Subcutaneous abdominal adipose tissue (tissue), 5 donors: ENCODE measurements around the gene ANO8.

Source experiments
- H3K27ac ChIP-seq: one replicate; pipeline ENCODE4 v1.7.0; 2013; ENCODE audit warnings: low read depth, mild to moderate bottlenecking, inconsistent platforms, low read length, moderate library complexity
- H3K27me3 ChIP-seq, 5 donors: one replicate each; pipeline ENCODE4 v1.7.0; 2013; ENCODE audit warnings: low read length in 5 of 5, inconsistent platforms in 1 of 5; ENCODE audit not compliant: control insufficient read depth in 5 of 5, insufficient read depth in 4 of 5
- H3K36me3 ChIP-seq, 5 donors: one replicate each; pipeline ENCODE4 v1.7.0; 2013; ENCODE audit warnings: low read length in 5 of 5; ENCODE audit not compliant: control insufficient read depth in 5 of 5, insufficient read depth in 5 of 5
- H3K4me1 ChIP-seq, 5 donors: one replicate each; pipeline ENCODE4 v1.7.0; 2013; ENCODE audit warnings: low read length in 5 of 5, mild to moderate bottlenecking in 3 of 5, moderate library complexity in 1 of 5; ENCODE audit not compliant: control insufficient read depth in 5 of 5, insufficient read depth in 5 of 5
- H3K4me3 ChIP-seq, 5 donors: one replicate each; pipeline ENCODE4 v1.7.0; 2013; ENCODE audit warnings: low read length in 5 of 5, low read depth in 1 of 5
- H3K9ac ChIP-seq, 5 donors: one replicate each; pipeline ENCODE4 v1.7.0; 2013; ENCODE audit warnings: low read length in 5 of 5, mild to moderate bottlenecking in 4 of 5, moderate library complexity in 3 of 5
- H3K9me3 ChIP-seq, 5 donors: one replicate each; pipeline ENCODE4 v1.7.0; 2013; ENCODE audit warnings: low read length in 5 of 5; ENCODE audit not compliant: control insufficient read depth in 5 of 5
- donor health status: healthy.
- donor health status: healthy.
- donor health status: healthy.
- donor health status: healthy.
- donor health status: healthy.

Gene ANO8

DNA sequence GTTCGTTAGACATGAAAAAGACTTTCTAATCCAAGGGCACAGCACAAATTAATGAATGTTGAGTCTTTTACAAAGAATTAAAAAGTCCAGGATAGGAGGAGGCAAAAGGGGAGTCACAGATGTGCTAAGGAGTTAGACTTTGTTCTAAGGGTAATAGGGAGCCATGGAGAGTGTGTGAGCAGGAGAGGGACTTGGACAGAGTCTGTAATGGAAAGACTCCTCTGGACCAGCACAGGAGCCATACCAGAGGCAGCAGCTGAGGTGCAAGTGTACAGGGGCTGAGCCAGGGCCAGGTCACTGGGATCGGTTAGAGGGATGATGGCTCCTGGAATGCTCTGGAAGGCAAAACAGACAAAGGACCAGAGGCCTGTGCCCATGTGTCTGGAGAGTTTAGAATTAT is 13.2 kb upstream of the ANO8 start:
- peak overlapping the region; percentile 62 for H3K27ac ChIP-seq
- peak overlapping the region in 1 of 5 donors; percentile 12 for H3K9ac ChIP-seq
- H3K4me3 ChIP-seq = no peak overlapping the region
- H3K36me3 ChIP-seq = peaks cover 0 to 4% (median 0%) of the 10 kb centered on the region in 5 donors
- H3K27me3 ChIP-seq = peaks cover 0 to 21% (median 6%) of the 10 kb centered on the region in 5 donors
- peaks cover 5 to 58% (median 27%) of the 10 kb centered on the region in 5 donors for H3K4me1 ChIP-seq
- H3K9me3 ChIP-seq = no peaks in the 10 kb centered on the region

GRCh38 chr19:17347361-17347760 is 12.7 kb upstream of the ANO8 start:
- H3K36me3 ChIP-seq = peaks cover 0 to 4% (median 0%) of the 10 kb centered on the region in 5 donors
- peaks cover 0 to 21% (median 6%) of the 10 kb centered on the region in 5 donors for H3K27me3 ChIP-seq
- H3K9ac ChIP-seq = peak overlapping the region in 1 of 5 donors; percentile 12
- peak overlapping the region; percentile 62 for H3K27ac ChIP-seq
- no peaks in the 10 kb centered on the region for H3K9me3 ChIP-seq
- H3K4me3 ChIP-seq = no peak overlapping the region
- H3K4me1 ChIP-seq = peaks cover 4 to 53% (median 25%) of the 10 kb centered on the region in 5 donors

DNA sequence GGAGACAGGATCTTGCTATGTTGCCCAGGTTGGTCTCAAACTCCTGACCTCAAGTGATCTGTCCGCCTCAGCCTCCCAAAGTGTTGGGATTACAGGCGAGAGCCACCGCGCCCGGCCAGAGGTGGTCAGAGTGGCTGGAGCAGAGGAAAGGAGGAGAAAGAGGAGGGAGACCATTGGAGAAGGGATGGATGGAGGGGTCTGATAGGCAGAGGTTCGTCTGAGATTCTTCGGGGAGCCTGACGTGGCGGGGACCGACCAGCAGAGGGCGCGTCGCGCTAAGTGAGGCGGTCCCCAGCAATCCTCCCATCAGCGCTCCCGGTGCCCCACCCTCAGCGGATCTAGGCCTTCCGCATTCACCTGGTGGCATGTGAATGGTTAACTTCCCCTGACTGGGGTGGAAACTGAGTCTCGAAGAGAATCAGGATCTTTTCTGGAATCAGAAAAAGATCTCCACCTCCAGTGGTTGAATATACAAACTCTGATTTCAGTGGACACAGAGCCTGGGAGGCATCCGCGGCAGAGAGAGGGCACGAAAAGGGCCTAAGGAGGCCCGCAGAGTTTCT is 11.5 kb upstream of the ANO8 start:
- no peak overlapping the region for H3K4me3 ChIP-seq
- no peaks in the 10 kb centered on the region for H3K9me3 ChIP-seq
- no peak overlapping the region for H3K27ac ChIP-seq
- peaks cover 0 to 14% (median 6%) of the 10 kb centered on the region in 5 donors for H3K27me3 ChIP-seq
- peaks cover 4 to 42% (median 25%) of the 10 kb centered on the region in 5 donors for H3K4me1 ChIP-seq
- peaks cover 0 to 10% (median 3%) of the 10 kb centered on the region in 5 donors for H3K36me3 ChIP-seq
- no peak overlapping the region for H3K9ac ChIP-seq

GRCh38 chr19:17341845-17342244 is 7.2 kb upstream of the ANO8 start:
- H3K27ac ChIP-seq = no peak overlapping the region
- no peaks in the 10 kb centered on the region for H3K27me3 ChIP-seq
- H3K9me3 ChIP-seq = no peaks in the 10 kb centered on the region
- H3K4me1 ChIP-seq = peaks cover 0 to 28% (median 19%) of the 10 kb centered on the region in 5 donors
- no peak overlapping the region for H3K9ac ChIP-seq
- peaks cover 0 to 17% (median 5%) of the 10 kb centered on the region in 5 donors for H3K36me3 ChIP-seq
- no peak overlapping the region for H3K4me3 ChIP-seq

GRCh38 chr19:17341386-17341785 is 6.7 kb upstream of the ANO8 start:
- Histone ChIP-seq H3K36me3 (peaks cover 0 to 17% (median 5%) of the 10 kb centered on the region in 5 donors), H3K4me1 (peaks cover 0 to 27% (median 20%) of the 10 kb centered on the region in 5 donors), H3K4me3 (no peak overlapping the region), H3K27ac (no peak overlapping the region), H3K9ac (no peak overlapping the region), H3K9me3 (no peaks in the 10 kb centered on the region), H3K27me3 (no peaks in the 10 kb centered on the region)

DNA sequence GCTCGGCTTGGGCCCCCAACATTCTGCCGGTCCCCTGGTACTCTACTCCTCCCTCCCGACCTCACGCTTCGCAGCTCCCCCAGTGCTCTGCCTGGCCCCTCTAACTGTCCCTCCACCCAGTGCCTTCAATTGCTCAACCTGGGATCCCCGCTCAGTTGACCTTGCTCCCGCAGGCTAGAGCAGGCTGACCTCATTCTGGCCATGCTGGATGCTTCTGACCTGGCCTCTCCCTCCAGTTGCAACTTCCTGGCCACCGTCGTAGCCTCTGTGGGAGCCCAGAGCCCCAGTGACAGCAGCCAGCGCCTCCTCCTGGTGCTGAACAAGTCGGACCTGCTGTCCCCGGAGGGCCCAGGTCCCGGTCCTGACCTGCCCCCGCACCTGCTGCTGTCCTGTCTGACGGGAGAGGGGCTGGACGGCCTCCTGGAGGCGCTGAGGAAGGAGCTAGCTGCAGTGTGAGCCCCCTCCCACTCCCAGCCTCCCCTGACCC is 6.3 kb upstream of the ANO8 start:
- no peaks in the 10 kb centered on the region for H3K9me3 ChIP-seq
- H3K4me3 ChIP-seq = no peak overlapping the region
- no peak overlapping the region for H3K27ac ChIP-seq
- peaks cover 0 to 27% (median 20%) of the 10 kb centered on the region in 5 donors for H3K4me1 ChIP-seq
- peaks cover 0 to 17% (median 5%) of the 10 kb centered on the region in 5 donors for H3K36me3 ChIP-seq
- no peak overlapping the region for H3K9ac ChIP-seq
- H3K27me3 ChIP-seq = no peaks in the 10 kb centered on the region

- H3K27me3 ChIP-seq = no peaks in the 10 kb centered on the region
- H3K9me3 ChIP-seq = no peaks in the 10 kb centered on the region
- H3K4me3 ChIP-seq = no peak overlapping the region
- H3K9ac ChIP-seq = no peak overlapping the region
- no peak overlapping the region for H3K27ac ChIP-seq
- H3K36me3 ChIP-seq = peaks cover 0 to 17% (median 5%) of the 10 kb centered on the region in 5 donors
- peaks cover 0 to 32% (median 24%) of the 10 kb centered on the region in 5 donors for H3K4me1 ChIP-seq
These were observed 5.7 kb upstream of the ANO8 start for GRCh38 chr19:17340302-17340870.

DNA sequence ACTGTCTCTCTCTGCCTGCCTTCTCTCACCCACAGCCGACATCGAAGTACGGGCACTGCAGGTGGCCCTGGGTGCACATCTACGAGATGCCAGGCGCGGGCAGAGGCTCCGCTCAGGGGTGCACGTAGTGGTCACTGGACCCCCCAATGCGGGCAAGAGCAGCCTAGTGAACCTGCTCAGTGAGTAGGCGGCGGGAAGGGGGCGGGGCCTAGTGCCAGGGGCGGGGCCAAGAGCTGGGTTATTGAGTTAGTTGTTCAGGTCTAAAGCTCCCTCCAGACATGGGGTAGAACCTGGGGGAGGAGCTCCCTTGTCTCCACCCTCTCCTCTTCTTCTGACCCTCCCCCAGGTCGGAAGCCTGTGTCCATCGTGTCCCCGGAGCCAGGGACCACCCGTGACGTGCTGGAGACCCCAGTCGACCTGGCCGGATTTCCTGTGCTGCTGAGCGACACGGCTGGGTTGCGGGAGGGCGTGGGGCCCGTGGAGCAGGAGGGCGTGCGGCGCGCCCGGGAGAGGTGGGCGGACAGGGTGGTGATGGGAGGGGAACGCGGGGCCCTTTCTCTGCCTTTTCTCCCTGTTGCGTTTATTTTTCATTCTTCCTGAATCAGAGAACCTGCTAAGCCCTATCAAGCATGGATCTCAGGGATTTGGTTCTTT is 4.6 kb upstream of the ANO8 start:
- Histone ChIP-seq H3K4me1 (peaks cover 3 to 43% (median 32%) of the 10 kb centered on the region in 5 donors), H3K36me3 (peaks cover 0 to 17% (median 5%) of the 10 kb centered on the region in 5 donors), H3K9me3 (no peaks in the 10 kb centered on the region), H3K4me3 (no peak overlapping the region), H3K27me3 (no peaks in the 10 kb centered on the region), H3K9ac (no peak overlapping the region), H3K27ac (no peak overlapping the region)

DNA sequence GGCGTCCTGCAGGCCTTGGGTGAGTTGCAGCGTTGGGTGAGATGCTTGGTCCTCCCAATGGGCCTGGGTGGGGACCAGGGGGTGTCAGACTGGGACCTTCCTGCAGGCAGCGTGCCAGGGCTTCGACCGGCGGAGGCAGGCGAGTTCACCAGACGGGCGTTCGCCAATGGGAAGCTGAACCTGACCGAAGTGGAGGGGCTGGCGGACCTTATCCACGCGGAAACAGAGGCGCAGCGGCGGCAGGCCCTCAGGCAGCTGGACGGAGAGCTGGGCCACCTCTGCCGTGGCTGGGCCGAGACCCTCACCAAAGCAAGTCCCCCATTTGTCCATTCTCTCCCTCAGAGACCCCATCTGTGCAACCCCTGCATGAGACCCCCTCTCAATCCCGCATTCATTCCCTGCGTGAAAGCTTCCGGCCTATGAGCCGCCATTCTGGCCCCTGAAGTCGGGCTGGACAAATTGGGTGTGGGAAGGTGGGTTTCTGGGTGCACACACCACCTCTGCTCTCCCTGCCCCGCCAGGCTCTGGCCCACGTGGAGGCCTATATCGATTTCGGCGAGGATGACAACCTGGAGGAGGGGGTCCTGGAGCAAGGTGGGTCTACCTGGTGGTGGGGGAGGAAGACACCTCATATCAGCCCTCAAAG is 3.9 kb upstream of the ANO8 start:
- Histone ChIP-seq H3K4me3 (peak overlapping the region in 3 of 5 donors; percentile 88 to 96 (median 94)), H3K27me3 (no peaks in the 10 kb centered on the region), H3K9ac (peak overlapping the region in 1 of 5 donors; percentile 93), H3K27ac (no peak overlapping the region), H3K36me3 (peaks cover 0 to 17% (median 5%) of the 10 kb centered on the region in 5 donors), H3K4me1 (peaks cover 3 to 49% (median 38%) of the 10 kb centered on the region in 5 donors), H3K9me3 (no peaks in the 10 kb centered on the region)
